ENCODE results near the gene IFIT3.
A peak's percentile ranks its signal among the peaks of the same experiment; 100 is the strongest.

- TF ChIP-seq, protein P1, sequence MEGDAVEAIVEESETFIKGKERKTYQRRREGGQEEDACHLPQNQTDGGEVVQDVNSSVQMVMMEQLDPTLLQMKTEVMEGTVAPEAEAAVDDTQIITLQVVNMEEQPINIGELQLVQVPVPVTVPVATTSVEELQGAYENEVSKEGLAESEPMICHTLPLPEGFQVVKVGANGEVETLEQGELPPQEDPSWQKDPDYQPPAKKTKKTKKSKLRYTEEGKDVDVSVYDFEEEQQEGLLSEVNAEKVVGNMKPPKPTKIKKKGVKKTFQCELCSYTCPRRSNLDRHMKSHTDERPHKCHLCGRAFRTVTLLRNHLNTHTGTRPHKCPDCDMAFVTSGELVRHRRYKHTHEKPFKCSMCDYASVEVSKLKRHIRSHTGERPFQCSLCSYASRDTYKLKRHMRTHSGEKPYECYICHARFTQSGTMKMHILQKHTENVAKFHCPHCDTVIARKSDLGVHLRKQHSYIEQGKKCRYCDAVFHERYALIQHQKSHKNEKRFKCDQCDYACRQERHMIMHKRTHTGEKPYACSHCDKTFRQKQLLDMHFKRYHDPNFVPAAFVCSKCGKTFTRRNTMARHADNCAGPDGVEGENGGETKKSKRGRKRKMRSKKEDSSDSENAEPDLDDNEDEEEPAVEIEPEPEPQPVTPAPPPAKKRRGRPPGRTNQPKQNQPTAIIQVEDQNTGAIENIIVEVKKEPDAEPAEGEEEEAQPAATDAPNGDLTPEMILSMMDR (conservative IDR thresholded peaks at IDR 0.05) = peak; percentile 37
- no peak for TF ChIP-seq ZFX (IDR thresholded peaks at IDR 0.05)
Observed at GRCh38 chr10:89369156-89370105, 41.6 kb downstream of the IFIT3 start.

Measured in C4-2B (cell line).